ENCODE measurements around the gene TRIM71. TPM values are rescaled to one million over a fixed set of nuclear protein-coding genes. Genes with fewer than 3 reads are reported as not detected.

TRIM71 gene
- total RNA-seq, 1 experiment from 2014 or later, result 376 TPM

DNA sequence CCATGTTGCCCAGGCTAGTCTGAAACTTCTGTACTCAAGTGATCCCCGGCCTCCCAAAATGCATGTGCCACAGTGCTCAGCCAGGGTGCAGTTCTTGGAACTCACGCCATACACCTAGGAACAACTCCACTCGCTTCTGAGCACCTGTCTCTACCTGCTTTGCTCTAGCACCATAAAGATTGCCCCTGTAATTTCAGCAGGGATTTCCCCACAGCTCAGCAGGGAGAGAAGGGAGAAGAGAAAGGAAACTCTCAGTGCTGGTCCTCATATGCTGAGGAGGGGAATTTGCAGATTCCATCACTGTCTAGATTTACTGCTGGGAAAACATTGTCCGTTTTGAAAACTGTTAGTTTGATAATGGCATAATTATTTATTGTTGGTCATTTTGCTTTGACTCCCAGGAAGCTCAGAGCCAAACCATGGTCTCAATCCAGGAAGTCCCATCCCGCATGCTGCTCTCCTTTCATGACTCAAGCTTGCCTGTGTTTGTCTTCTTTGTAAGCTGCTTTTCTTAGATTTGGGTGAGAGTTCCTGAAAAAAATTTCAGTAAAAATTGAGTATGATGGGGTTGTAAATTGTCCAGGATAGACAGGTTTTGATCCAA lies 24.2 kb downstream of the TRIM71 start:
- Mint-ChIP-seq H3K27me3 (ENCODE audit: low read depth) (no peaks in the 10 kb centered on the region; the same call in 1 of the 2 replicates), H3K27ac (peak overlapping the region; percentile 82 to 99 (median 99)), H3K36me3 (ENCODE audit: insufficient read depth in 1 of 3, low read depth in 3 of 3) (peaks cover 7 to 16% (median 12%) of the 10 kb centered on the region in 3 experiments; a peak in 6 of 7 replicates), H3K4me3 (peak overlapping the region; percentile 45 to 76), H3K4me1 (peaks cover 88 to 93% of the 10 kb centered on the region in 2 experiments), H3K9me3 (no peaks in the 10 kb centered on the region)
- no peak overlapping the region for H4K5ac ChIP-seq (ENCODE audit: insufficient read length, low read depth, low read length)
- no peak overlapping the region for H3K14ac ChIP-seq (ENCODE audit: insufficient read depth, low read length)
- H3K27me3 ChIP-seq (ENCODE audit: insufficient read depth, low read length), result no peaks in the 10 kb centered on the region
- no peak overlapping the region for H2BK12ac ChIP-seq (ENCODE audit: insufficient read length, low read depth, low read length)
- no peak overlapping the region for H3K18ac ChIP-seq (ENCODE audit: insufficient read length, low read depth, low read length)
- H3K56ac ChIP-seq (ENCODE audit: insufficient read length, low read depth, low read length), result no peak overlapping the region
- H3T11ph ChIP-seq (ENCODE audit: low read length), result no peak overlapping the region
- no peak overlapping the region for H2BK20ac ChIP-seq (ENCODE audit: low read depth, low read length, poor library complexity, severe bottlenecking)
- no peak overlapping the region for H2AK5ac ChIP-seq (ENCODE audit: insufficient read length, low read length)
- H2BK5ac ChIP-seq (ENCODE audit: insufficient read length, low read length), result no peak overlapping the region
- H2BK15ac ChIP-seq (ENCODE audit: low read depth, low read length), result no peak overlapping the region
- H4K8ac ChIP-seq (replicated peaks; ENCODE audit: insufficient read length, low read depth, low read length), result no peak overlapping the region
- no peak overlapping the region for H2AFZ ChIP-seq (ENCODE audit: low read length)
- H3K23me2 ChIP-seq (ENCODE audit: insufficient read length, low read depth, low read length, poor library complexity, severe bottlenecking), result peaks cover 7% of the 10 kb centered on the region
- H3K4ac ChIP-seq (ENCODE audit: low read depth, low read length), result no peak overlapping the region
- no peak overlapping the region for H3K9ac ChIP-seq (ENCODE audit: extremely low read depth, insufficient read length, low read length)
- H3K27ac ChIP-seq (ENCODE audit: insufficient read length, low read depth, low read length), result peak overlapping the region; percentile 78
- H3K79me1 ChIP-seq (ENCODE audit: insufficient read depth, low read depth, low read length, poor library complexity, severe bottlenecking), result no peaks in the 10 kb centered on the region
- WGBS (ENCODE audit: extremely low coverage, insufficient read length, low lambda C conversion rate), result no CpG with 5 or more reads among the region's 5 CpGs
- peaks cover 83% of the 10 kb centered on the region for H3K79me2 ChIP-seq (ENCODE audit: insufficient read depth, low read length)
- H3K9me3 ChIP-seq (ENCODE audit: control insufficient read depth, low read depth, low read length), result no peaks in the 10 kb centered on the region
- no peak overlapping the region for H4K91ac ChIP-seq (ENCODE audit: insufficient read length, low read depth, low read length)
- peaks cover 48% of the 10 kb centered on the region for H3K4me1 ChIP-seq (ENCODE audit: insufficient read depth, low read length)
- peak overlapping the region; percentile 74 for H3K4me2 ChIP-seq (ENCODE audit: insufficient read depth, insufficient read length, low read length)
- no peaks in the 10 kb centered on the region for H4K20me1 ChIP-seq (ENCODE audit: control insufficient read depth, insufficient read depth, insufficient read length)
- H3K23ac ChIP-seq (ENCODE audit: insufficient read length, low read depth, low read length), result no peak overlapping the region
- DNase-seq, result no peak
- no peak overlapping the region for H2BK120ac ChIP-seq (ENCODE audit: low read depth, low read length, poor library complexity, severe bottlenecking)
- TF ChIP-seq, protein P1, sequence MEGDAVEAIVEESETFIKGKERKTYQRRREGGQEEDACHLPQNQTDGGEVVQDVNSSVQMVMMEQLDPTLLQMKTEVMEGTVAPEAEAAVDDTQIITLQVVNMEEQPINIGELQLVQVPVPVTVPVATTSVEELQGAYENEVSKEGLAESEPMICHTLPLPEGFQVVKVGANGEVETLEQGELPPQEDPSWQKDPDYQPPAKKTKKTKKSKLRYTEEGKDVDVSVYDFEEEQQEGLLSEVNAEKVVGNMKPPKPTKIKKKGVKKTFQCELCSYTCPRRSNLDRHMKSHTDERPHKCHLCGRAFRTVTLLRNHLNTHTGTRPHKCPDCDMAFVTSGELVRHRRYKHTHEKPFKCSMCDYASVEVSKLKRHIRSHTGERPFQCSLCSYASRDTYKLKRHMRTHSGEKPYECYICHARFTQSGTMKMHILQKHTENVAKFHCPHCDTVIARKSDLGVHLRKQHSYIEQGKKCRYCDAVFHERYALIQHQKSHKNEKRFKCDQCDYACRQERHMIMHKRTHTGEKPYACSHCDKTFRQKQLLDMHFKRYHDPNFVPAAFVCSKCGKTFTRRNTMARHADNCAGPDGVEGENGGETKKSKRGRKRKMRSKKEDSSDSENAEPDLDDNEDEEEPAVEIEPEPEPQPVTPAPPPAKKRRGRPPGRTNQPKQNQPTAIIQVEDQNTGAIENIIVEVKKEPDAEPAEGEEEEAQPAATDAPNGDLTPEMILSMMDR (conservative IDR thresholded peaks at IDR 0.05), result no peak
